ENCODE data around the gene MT1A.

GRCh38 chr16:56662357-56663354 lies 24.2 kb downstream of the MT1A start:
- TF ChIP-seq CTCF (IDR thresholded peaks at IDR 0.05 in 2 of 3, conservative IDR thresholded peaks at IDR 0.05 in 1 of 3; ENCODE audit: control insufficient read depth in 2 of 3, extremely low read depth in 1 of 3, insufficient read depth in 1 of 3, low read depth in 3 of 3, low read length in 3 of 3): no peak
- TF ChIP-seq EZH2 (IDR thresholded peaks at IDR 0.05; ENCODE audit: borderline replicate concordance, control insufficient read depth, low read depth, low read length): no peak
- no peak for TF ChIP-seq CBX5 (IDR thresholded peaks at IDR 0.05; ENCODE audit: low read depth)
- no peak for TF ChIP-seq SP1 (IDR thresholded peaks at IDR 0.05; ENCODE audit: low read depth, low read length)
- no peak for TF ChIP-seq POLR2AphosphoS5 (IDR thresholded peaks at IDR 0.05; ENCODE audit: low read length)
- TF ChIP-seq TAF1 (IDR thresholded peaks at IDR 0.05; ENCODE audit: borderline replicate concordance, low read depth, low read length): no peak
- TF ChIP-seq MXI1 (IDR thresholded peaks at IDR 0.05; ENCODE audit: low read depth, low read length): no peak
- no peak for TF ChIP-seq RAD21 (IDR thresholded peaks at IDR 0.05; ENCODE audit: insufficient read depth, low read depth, low read length)
- TF ChIP-seq TCF7 (IDR thresholded peaks at IDR 0.05; ENCODE audit: borderline replicate concordance): no peak
- TF ChIP-seq, protein P1, sequence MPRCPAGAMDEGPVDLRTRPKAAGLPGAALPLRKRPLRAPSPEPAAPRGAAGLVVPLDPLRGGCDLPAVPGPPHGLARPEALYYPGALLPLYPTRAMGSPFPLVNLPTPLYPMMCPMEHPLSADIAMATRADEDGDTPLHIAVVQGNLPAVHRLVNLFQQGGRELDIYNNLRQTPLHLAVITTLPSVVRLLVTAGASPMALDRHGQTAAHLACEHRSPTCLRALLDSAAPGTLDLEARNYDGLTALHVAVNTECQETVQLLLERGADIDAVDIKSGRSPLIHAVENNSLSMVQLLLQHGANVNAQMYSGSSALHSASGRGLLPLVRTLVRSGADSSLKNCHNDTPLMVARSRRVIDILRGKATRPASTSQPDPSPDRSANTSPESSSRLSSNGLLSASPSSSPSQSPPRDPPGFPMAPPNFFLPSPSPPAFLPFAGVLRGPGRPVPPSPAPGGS (IDR thresholded peaks at IDR 0.05; ENCODE audit: borderline replicate concordance, insufficient read depth, low read depth, low read length, poor library complexity, severe bottlenecking): no peak
- no peak for TF ChIP-seq SKIL (IDR thresholded peaks at IDR 0.05; ENCODE audit: low read depth, poor library complexity, severe bottlenecking)

Measured in GM12878 (cell line).